GM12878 (cell line): ENCODE data around the gene DDX31. TPM values are rescaled to one million over a fixed set of nuclear protein-coding genes. Genes with fewer than 3 reads are reported as not detected.

Experiments used
- ATAC-seq: fragments of 200-7000 bp; cut with Tn5 transposase; 3 replicates; pipeline ENCODE4 v1.9.1; 2020; ENCODE audit warnings: mild to moderate bottlenecking, moderate library complexity
- BruUV-seq: library from RNA; stranded (reverse); fragments of 400-500 nt; replicated peaks from 2 replicates; lab custom pipeline; 2021; lab: Mats Ljungman, UMichigan
- CTCF ChIA-PET: fragments of 300-600 bp; sonication (Branson Sonifier 250); formaldehyde crosslinking; extraction: SDS; loops from one replicate; lab custom pipeline; 2021; ENCODE audit warnings: inconsistent platforms; lab: Yijun Ruan, JAX
- POLR2A ChIA-PET: fragments of 350-600 bp; formaldehyde crosslinking; extraction: SDS; loops from one replicate; lab custom pipeline; 2021; ENCODE audit warnings: inconsistent platforms; lab: Charles Lee
- RAD21 ChIA-PET: fragments of 300-600 bp; sonication (Branson Sonifier 250); formaldehyde crosslinking; loops from one replicate; lab custom pipeline; 2023; ENCODE audit warnings: antibody characterized with exemption; ENCODE audit not compliant: unreplicated experiment; lab: Charles Lee
- SMC1A ChIA-PET: fragments of 300-600 bp; sonication (Branson Sonifier 250); formaldehyde crosslinking; loops from one replicate; lab custom pipeline; 2023; ENCODE audit not compliant: unreplicated experiment, uncharacterized antibody; lab: Charles Lee
- DNase-seq: peaks from one replicate; pipeline ENCODE4 v3.0.0-alpha.2; 2011; ENCODE audit warnings: low read depth, low spot score
- FAIRE-seq: peaks from 3 replicates; lab custom pipeline; 2011; peaks lifted over from hg19 to GRCh38; lab: Jason Lieb, UNC
- H2AFZ ChIP-seq: 2 replicates; pipeline ENCODE4 v1.6.0; 2011; ENCODE audit warnings: low read depth, low read length, control low read depth; ENCODE audit not compliant: control insufficient read depth
- H3K27ac ChIP-seq: 2 replicates; pipeline ENCODE4 v1.5.1; 2011; ENCODE audit warnings: control low read depth; ENCODE audit not compliant: control insufficient read depth, insufficient read depth
- H3K27me3 ChIP-seq, 2 experiments: replicated peaks in 1 of 2; 2 replicates each; pipeline versions ENCODE4 v1.6.0 to v1.6.1; 2011; ENCODE audit warnings: low read length in 1 of 2; ENCODE audit not compliant: control insufficient read depth in 2 of 2, insufficient read depth in 2 of 2
- H3K36me3 ChIP-seq, 2 experiments: 2 replicates each; pipeline ENCODE4 v1.5.1; 2011; ENCODE audit warnings: low read length in 1 of 2; ENCODE audit not compliant: control insufficient read depth in 2 of 2, insufficient read depth in 2 of 2
- H3K4me1 ChIP-seq: 2 replicates; pipeline ENCODE4 v1.6.1; 2011; ENCODE audit warnings: mild to moderate bottlenecking, low read length, moderate library complexity, mixed read lengths; ENCODE audit not compliant: control insufficient read depth, insufficient read depth
- H3K4me2 ChIP-seq: 2 replicates; pipeline ENCODE4 v1.6.0; 2011; ENCODE audit warnings: control low read depth; ENCODE audit not compliant: control insufficient read depth, insufficient read depth
- H3K4me3 ChIP-seq: fragments of 200-600 bp; sonication (generic); 2 replicates; pipeline ENCODE4 v1.5.1; 2016
- H3K79me2 ChIP-seq: 2 replicates; pipeline ENCODE4 v1.6.0; 2011; ENCODE audit warnings: low read length; ENCODE audit not compliant: control insufficient read depth, insufficient read depth
- H3K9ac ChIP-seq: 2 replicates; pipeline ENCODE4 v1.8.0; 2011; ENCODE audit warnings: low read length, control low read depth, mixed read lengths; ENCODE audit not compliant: control insufficient read depth, insufficient read depth
- H3K9me3 ChIP-seq: replicated peaks from 3 replicates; pipeline ENCODE4 v1.5.1; 2011; ENCODE audit warnings: mild to moderate bottlenecking, low read length; ENCODE audit not compliant: control insufficient read depth, insufficient read depth
- H4K20me1 ChIP-seq: 2 replicates; pipeline ENCODE4 v1.6.0; 2011; ENCODE audit not compliant: control insufficient read depth, insufficient read depth
- CBFB ChIP-seq: IDR thresholded peaks from 2 replicates; pipeline ENCODE4 v1.6.1; 2016; ENCODE audit warnings: antibody characterized with exemption, low read depth
- EED ChIP-seq: sonication (generic); IDR thresholded peaks from 2 replicates; pipeline ENCODE4 v1.6.1; 2016; ENCODE audit warnings: antibody characterized with exemption, low read depth
- FOXK2 ChIP-seq: fragments of 450-650 bp; IDR thresholded peaks from 2 replicates; pipeline ENCODE4 v1.6.1; 2017; ENCODE audit warnings: mild to moderate bottlenecking, moderate library complexity
- IRF4 ChIP-seq: IDR thresholded peaks from 2 replicates; pipeline ENCODE4 v1.6.1; 2011; ENCODE audit warnings: low read depth, low read length
- IRF5 ChIP-seq: fragments of 450-650 bp; IDR thresholded peaks from 2 replicates; pipeline ENCODE4 v1.6.1; 2017; ENCODE audit warnings: borderline replicate concordance
- JUND ChIP-seq: IDR thresholded peaks from 2 replicates; pipeline ENCODE4 v1.6.1; 2012; ENCODE audit warnings: low read depth, mild to moderate bottlenecking, low read length, improper control_type of control experiment, moderate library complexity
- LARP7 ChIP-seq: fragments of 450-650 bp; IDR thresholded peaks from 2 replicates; pipeline ENCODE4 v1.6.1; 2017; ENCODE audit warnings: mild to moderate bottlenecking
- MYC ChIP-seq: IDR thresholded peaks from 2 replicates; pipeline ENCODE4 v1.6.1; 2011; ENCODE audit warnings: mild to moderate bottlenecking, low read length, moderate library complexity, inconsistent platforms; ENCODE audit not compliant: insufficient read depth, insufficient replicate concordance, insufficient read length, severe bottlenecking
- NFIC ChIP-seq: IDR thresholded peaks from 2 replicates; pipeline ENCODE4 v1.6.1; 2012; ENCODE audit warnings: low read depth, mild to moderate bottlenecking, inconsistent platforms, low read length, moderate library complexity
- NFYA ChIP-seq: IDR thresholded peaks from 2 replicates; pipeline ENCODE4 v1.6.1; 2011; ENCODE audit warnings: low read depth, mild to moderate bottlenecking, low read length, improper control_type of control experiment, borderline replicate concordance
- NKRF ChIP-seq: fragments of 450-650 bp; conservative IDR thresholded peaks from 2 replicates; pipeline ENCODE4 v1.6.1; 2017; ENCODE audit warnings: mild to moderate bottlenecking, moderate library complexity
- PAX8 ChIP-seq: fragments of 450-650 bp; IDR thresholded peaks from 2 replicates; pipeline ENCODE4 v1.6.1; 2017; ENCODE audit warnings: mild to moderate bottlenecking, moderate library complexity
- RFX5 ChIP-seq: IDR thresholded peaks from 2 replicates; pipeline ENCODE4 v1.6.1; 2011; ENCODE audit warnings: low read depth, low read length, improper control_type of control experiment
- SKIL ChIP-seq: fragments of 450-650 bp; IDR thresholded peaks from 2 replicates; pipeline ENCODE4 v1.6.1; 2017; ENCODE audit warnings: mild to moderate bottlenecking, low read depth, inconsistent platforms; ENCODE audit not compliant: poor library complexity, severe bottlenecking
- SREBF2 ChIP-seq: IDR thresholded peaks from 2 replicates; pipeline ENCODE4 v1.6.1; 2012; ENCODE audit warnings: mild to moderate bottlenecking, low read length
- STAT3 ChIP-seq: IDR thresholded peaks from 2 replicates; pipeline ENCODE4 v1.6.1; 2011; ENCODE audit warnings: low read depth, low read length, improper control_type of control experiment
- TAF1 ChIP-seq: IDR thresholded peaks from 2 replicates; pipeline ENCODE4 v1.6.1; 2011; ENCODE audit warnings: mild to moderate bottlenecking, low read depth, low read length, borderline replicate concordance
- TARDBP ChIP-seq: IDR thresholded peaks from 2 replicates; pipeline ENCODE4 v1.6.1; 2016; ENCODE audit warnings: borderline replicate concordance
- TCF12 ChIP-seq: IDR thresholded peaks from 2 replicates; pipeline ENCODE4 v1.6.1; 2011; ENCODE audit warnings: low read depth, mild to moderate bottlenecking, low read length
- WGBS: methylation state at CpG from one replicate; pipeline ENCODE4 v1.1.6; 2016; ENCODE audit warnings: low lambda C conversion rate; ENCODE audit not compliant: insufficient replicate concordance, insufficient coverage; ENCODE audit errors: missing lambda C conversion rate; 5-methylcytosine and 5-hydroxymethylcytosine counted together
- in situ Hi-C: fragments of 300-500 bp; cut with MboI; formaldehyde crosslinking; loops from 9 replicates; pipeline ENCODE4 v1.14.3; 2018; ENCODE audit warnings: mixed read lengths
- intact Hi-C: fragments of 100-400 bp; cut with micrococcal nuclease; formaldehyde crosslinking; loops from one replicate; pipeline ENCODE4 v1.14.2; 2022; ENCODE audit not compliant: unreplicated experiment
- polyA plus RNA-seq, 11 experiments: library from polyadenylated mRNA; depleted of rRNA in 4 of 11; unstranded in 6 of 11; stranded (reverse) in 5 of 11; fragments of >200 nt; fragmentation: Nextera tagmentation in 4 of 11; fragmentation: Illumina TruSeq in 1 of 11; extraction: Ambion mirVana in 4 of 11; extraction: Trizol in 1 of 11; gene quantifications; 1 replicate in 1 of 11; 2 replicates in 10 of 11; pipeline versions ENCODE4 v1.2.1 to v1.2.3, GENCODE V29; 2011 to 2016; ENCODE audit warnings: inconsistent platforms in 2 of 11, missing spikeins in 2 of 11, low read depth in 1 of 11
- total RNA-seq, 4 experiments: library from RNA; depleted of rRNA in 3 of 4; stranded (reverse); fragments of >200 nt in 3 of 4; fragmentation: Illumina TruSeq in 1 of 4; extraction: Trizol in 1 of 4; gene quantifications; 2 replicates each; pipeline versions ENCODE4 v1.2.1 to v1.2.3, GENCODE V29; 2013 to 2021

Gene DDX31
- total and polyA plus RNA-seq, 10 of the 15 experiments (the other 5 are each of a cell fraction or from before 2014, with no cell fraction given) = 12.1 to 30.8 (median 20.8) TPM

- peaks cover 85% of the 10 kb centered on the region for H3K79me2 ChIP-seq
- intact Hi-C loops (loop anchor here (10.0 kb wide), 1 partner anchor 234 kb away; no protein-coding TSS in a partner anchor), in situ Hi-C loops (no loop called here)
- H3K27ac ChIP-seq = peak within 1 kb of the TSS; percentile 98
- peak within 1 kb of the TSS; percentile 85 for H2AFZ ChIP-seq
- no peaks in the 10 kb centered on the region for H3K9me3 ChIP-seq
- DNase-seq = no peak
- H3K36me3 ChIP-seq = no peaks in the 10 kb centered on the region; a peak in 1 of 4 replicates
- ATAC-seq = peak; percentile 67
- WGBS = 1% methylated on average over 55 of the region's 82 CpGs
- ChIA-PET CTCF (interaction anchor here (0.7 to 1.4 kb wide), 4 partner anchors 10 to 101 kb away, joined by 3 to 5 read pairs (median 4); no protein-coding TSS in a partner anchor), SMC1A (interaction anchor here (0.8 to 1.1 kb wide), 4 partner anchors 12 to 98 kb away, joined by 3 to 4 read pairs (median 3); no protein-coding TSS in a partner anchor), POLR2A (interaction anchor here (0.9 to 1.3 kb wide), 3 partner anchors 18 to 317 kb away, joined by 3 to 6 read pairs (median 3); no protein-coding TSS in a partner anchor), RAD21 (interaction anchor here (1.4 kb wide), 1 partner anchor 21 kb away, joined by 3 read pairs; no protein-coding TSS in a partner anchor)
- H3K4me2 ChIP-seq = peak within 1 kb of the TSS; percentile 92
- BruUV-seq = no TSS peak
- no peaks in the 10 kb centered on the region for H4K20me1 ChIP-seq
- peak within 1 kb of the TSS; percentile 93 for H3K4me3 ChIP-seq
- H3K9ac ChIP-seq = peak within 1 kb of the TSS; percentile 91
- H3K4me1 ChIP-seq = no peaks in the 10 kb centered on the region; the same call in 1 of the 2 replicates
- FAIRE-seq = no peak
- no peaks in the 10 kb centered on the region for H3K27me3 ChIP-seq
- TF ChIP-seq NKRF (peak; percentile 53), STAT3 (no peak), PAX8 (no peak), NFIC (no peak), TCF12 (no peak), NFYA (no peak), FOXK2 (no peak), TAF1 (no peak), MYC (peak; percentile 20), SREBF2 (no peak), CBFB (no peak; the same call in 1 of the 2 replicates), SKIL (no peak), LARP7 (no peak), RFX5 (no peak), IRF4 (no peak), EED (no peak), TARDBP (no peak), JUND (no peak), IRF5 (no peak)
These were observed 941 bp upstream of the DDX31 start, which contains the start of gene GTF3C4 for GRCh38 chr9:132670457-132671391. GTF3C4 (plus strand) TSS chr9:132670464; CDS start chr9:132670599, 135 bp downstream.
